GM18870 (cell line): ENCODE results near the gene CPLX3.

Experiments used
- ATAC-seq: cut with Tn5 transposase; IDR thresholded peaks from one replicate; pipeline ENCODE4 v1.9.1; 2021; ENCODE audit warnings: moderate library complexity; ENCODE audit not compliant: unreplicated experiment

CPLX3 gene

GRCh38 chr15:74788042-74788682 lies 38.3 kb upstream of the CPLX3 start:
- no peak for ATAC-seq

GRCh38 chr15:74788683-74789151 lies 37.7 kb upstream of the CPLX3 start:
- ATAC-seq, result peak; percentile 33

DNA sequence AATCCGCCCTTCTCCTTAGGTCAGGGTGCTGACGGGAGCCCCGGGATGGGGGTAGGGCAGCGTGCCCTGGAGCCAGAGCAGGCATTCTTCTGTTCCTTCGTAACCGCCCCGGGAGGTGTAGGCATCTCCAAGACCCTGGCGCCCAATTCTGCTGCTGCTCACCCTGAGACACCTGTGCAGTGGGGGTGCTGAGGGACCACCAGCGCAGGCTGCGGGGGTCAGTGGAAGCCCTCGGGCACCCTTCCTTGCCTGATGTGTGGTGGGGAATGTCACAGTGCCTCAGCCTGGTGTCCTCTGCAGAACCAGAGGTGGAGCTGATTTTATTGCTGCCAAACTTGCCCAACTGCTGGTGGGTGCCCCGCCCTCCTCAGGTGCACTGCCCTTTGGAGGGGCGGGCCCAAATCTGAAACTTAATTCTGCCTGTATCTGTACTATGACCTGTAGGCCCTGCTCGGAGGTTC lies 37.2 kb upstream of the CPLX3 start:
- ATAC-seq, result no peak

DNA sequence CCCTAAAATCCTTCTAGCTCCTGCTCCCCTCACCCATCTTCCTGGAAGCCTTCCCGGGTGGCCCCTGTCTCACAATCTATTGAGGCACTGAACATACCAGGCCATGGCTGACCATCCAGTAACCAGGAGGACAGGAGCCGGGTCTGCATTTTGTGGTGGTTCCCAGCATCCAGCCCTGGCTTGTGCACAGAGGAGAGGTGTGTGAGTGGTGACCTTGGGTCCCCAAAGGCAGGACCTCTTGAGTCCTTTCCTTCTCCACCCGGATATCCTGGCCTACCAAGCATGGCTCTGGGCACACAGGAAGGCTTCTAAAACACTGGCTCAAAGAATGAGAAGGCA lies 36.7 kb upstream of the CPLX3 start:
- no peak for ATAC-seq

DNA sequence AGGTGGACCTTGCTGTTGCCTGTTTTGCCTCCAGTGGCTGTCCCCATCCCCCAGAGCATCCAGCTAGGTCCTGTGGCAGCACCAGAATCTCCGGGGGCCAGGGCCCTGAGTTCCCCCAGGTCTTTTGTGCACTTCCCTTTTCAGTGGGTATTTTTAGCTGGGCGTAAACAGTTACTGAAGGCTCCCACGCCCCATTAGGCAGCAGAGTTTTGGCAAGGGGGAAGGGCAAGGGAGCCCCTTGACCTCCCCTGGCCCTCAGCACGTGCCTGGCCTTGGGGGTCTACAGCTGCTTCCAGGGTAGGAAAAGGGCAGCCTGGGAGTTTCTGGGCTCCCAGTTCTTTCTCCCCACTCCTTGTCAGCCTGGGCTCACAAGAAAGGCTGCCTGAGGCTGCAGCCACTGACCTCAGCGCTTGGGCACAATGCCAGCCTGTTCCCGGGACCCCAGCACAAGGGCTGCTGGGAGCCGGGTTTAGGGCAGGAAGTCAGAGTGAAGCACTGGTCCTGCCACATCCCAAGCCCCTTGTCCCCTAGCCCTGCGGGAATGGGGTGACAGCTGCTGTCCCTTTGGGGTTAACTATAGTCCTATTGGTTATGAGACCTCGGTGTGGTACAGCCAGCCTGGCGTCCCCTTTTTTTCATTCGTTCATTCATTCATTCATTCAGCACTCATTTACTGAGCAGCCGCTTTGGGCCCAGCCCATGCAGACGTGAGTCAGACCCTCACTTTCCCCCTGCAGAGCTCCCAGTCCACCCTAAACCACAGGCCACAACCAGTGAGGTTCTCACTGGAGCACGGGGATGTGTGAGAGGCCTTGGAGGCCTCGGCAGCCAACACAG lies 36.1 kb upstream of the CPLX3 start:
- ATAC-seq, result no peak

GRCh38 chr15:74791007-74791406 lies 35.4 kb upstream of the CPLX3 start:
- ATAC-seq, result no peak

DNA sequence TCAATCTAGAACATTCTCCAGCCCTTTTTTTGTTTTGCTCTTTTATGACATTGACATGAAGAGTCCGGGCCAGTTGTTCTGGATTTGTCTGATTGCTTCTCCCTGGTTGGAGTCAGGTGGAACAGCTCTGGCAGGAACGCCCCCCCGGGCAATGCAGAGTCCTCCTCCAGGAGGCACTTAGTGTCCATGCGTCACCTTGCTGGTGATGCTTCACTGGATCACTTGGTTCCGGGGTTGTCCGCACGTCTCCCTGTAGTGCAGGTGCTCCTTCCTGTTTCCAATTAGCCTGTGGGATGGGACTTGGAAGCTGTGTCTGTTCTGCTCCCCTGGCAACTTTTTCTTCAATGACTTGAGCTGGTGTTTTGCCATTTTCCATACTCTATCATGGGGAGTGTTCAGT lies 34.8 kb upstream of the CPLX3 start:
- no peak for ATAC-seq

- ATAC-seq, result no peak
Observed at GRCh38 chr15:74792227-74793016, 34.0 kb upstream of the CPLX3 start.

- no peak for ATAC-seq
Observed at GRCh38 chr15:74793135-74794028, 33.0 kb upstream of the CPLX3 start.

DNA sequence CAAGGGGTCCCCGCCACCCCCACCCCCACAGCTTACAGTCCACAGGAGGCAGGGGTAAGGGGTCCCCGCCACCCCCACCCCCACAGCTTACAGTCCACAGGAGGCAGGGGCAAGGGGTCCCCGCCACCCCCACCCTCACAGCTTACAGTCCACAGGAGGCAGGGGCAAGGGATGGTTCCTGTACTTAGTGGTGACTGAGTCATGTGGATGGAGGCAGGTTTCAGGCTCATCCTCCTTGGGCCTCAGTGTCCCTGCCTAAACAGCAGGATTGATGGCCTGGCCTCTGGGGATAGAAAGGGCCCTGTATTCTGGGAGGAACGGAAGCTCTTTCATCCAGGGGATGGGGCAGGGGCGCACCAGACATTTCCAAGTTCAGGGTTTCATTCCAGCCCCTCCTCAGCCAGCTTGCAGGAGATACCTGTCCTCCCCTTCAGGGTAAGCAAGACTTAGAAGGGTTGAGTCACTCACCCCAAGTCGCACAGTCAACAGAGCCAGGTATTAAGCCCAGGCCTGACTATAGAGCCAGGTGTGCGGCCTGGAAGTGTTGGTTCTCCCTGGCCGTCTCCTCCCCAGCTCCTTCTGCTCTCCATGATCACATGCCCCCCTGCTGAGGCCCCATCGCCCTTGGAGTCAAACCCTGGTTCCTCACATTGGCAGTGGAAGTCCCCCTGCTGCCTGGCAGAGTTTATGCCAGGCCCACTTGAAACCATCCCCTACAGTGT lies 32.0 kb upstream of the CPLX3 start:
- no peak for ATAC-seq

DNA sequence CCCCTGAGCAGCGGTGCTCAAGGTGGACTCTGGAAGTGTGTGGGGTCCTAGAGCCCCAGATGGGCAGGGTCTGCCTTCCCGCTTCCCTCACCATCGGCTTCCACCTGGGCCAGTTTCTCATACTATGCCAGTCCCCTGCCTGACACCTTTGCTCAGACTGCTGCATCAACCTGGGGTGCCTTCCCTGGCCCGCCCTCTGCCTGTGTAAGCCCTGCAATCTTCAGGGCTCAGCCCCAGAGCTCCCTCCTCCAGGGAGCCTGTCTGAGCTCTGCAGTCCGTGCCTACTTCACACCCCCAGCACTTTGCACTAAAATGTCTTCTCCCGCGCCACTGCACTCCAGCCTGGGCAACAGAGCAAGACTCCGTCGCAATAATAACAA lies 31.5 kb upstream of the CPLX3 start:
- ATAC-seq, result no peak

DNA sequence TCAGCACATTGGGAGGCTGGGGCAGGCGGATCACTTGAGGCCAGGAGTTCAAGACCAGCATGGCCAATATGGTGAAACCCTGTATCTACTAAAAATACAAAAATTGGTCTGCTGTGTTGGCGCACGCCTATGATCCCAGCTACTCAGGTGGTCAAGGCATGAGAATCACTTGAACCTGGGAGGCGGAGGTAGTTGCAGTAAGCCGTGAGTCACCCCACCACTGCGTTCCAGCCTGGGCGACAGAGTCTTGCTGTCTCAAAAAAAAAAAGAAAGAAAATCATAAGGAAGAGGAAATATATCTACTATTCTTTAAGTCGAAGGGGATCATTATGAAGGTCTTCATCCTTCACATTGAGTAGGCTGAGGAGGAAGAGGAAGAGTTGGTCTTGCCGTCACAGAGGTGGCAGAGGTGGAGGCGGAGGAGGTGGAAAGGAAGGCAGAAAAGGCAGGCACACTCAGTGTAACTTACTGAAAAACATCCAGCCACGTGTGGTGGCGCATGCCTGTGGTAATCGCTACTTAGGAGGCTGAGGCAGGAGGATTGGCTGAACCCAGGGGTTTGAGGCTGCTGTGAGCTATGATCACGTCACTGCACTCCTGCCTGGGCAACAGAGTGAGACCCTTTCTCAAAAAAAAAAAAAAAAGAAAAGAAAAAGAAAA lies 30.3 kb upstream of the CPLX3 start:
- ATAC-seq, result no peak

- no peak for ATAC-seq
Observed at GRCh38 chr15:74798388-74799254, 27.8 kb upstream of the CPLX3 start.

- peak; percentile 13 for ATAC-seq
Observed at GRCh38 chr15:74799255-74799855, 27.1 kb upstream of the CPLX3 start.

GRCh38 chr15:74799856-74800558 lies 26.4 kb upstream of the CPLX3 start:
- peak; percentile 68 for ATAC-seq

DNA sequence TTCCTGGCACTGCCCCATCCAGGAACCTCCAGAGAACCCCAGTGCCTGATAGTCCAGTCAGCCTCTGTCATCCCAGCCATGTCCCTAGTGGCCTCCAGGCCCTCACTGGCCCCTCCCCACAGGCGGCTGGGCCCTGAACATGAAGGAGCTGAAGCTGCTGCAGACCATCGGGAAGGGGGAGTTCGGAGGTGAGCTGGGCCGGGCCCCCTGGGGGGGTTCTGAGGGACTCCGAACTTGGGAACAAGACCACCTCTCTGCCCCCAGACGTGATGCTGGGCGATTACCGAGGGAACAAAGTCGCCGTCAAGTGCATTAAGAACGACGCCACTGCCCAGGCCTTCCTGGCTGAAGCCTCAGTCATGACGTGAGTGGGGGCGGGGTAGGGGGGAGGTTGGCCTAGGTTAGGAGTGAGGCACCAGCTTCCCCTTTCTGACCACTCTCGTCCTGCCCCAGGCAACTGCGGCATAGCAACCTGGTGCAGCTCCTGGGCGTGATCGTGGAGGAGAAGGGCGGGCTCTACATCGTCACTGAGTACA lies 25.8 kb upstream of the CPLX3 start:
- no peak for ATAC-seq

DNA sequence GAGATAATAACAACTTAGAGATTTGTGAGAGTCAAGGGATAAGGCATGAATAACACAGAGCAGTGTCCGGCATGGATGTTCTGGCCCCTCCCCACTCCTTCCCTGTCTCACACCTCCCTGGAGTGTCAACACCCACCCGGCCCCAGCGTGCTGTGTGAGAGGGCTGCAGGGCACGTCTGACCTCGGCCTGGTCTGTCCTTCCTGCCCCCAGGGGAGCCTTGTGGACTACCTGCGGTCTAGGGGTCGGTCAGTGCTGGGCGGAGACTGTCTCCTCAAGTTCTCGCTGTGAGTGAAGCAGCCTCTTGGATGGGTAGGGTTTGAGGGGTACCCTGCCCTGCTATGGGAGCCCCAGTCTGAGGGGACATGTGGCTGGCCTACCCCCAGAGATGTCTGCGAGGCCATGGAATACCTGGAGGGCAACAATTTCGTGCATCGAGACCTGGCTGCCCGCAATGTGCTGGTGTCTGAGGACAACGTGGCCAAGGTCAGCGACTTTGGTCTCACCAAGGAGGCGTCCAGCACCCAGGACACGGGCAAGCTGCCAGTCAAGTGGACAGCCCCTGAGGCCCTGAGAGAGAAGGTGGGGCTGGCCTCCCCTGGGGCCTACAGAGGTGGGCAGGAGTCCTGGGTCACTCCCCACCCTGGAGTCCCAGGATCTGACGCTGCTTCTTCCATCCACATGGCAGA lies 25.0 kb upstream of the CPLX3 start:
- ATAC-seq, result no peak
